Activated CD8-positive, alpha-beta memory T cell treated with anti-CD3 and anti-CD28 coated beads for 24 hours (primary cell): ENCODE measurements around the gene DAB1.

ENCODE experiments used
- DNase-seq: peaks from one replicate; pipeline ENCODE4 v3.0.0-alpha.2; 2020

Gene DAB1

DNA sequence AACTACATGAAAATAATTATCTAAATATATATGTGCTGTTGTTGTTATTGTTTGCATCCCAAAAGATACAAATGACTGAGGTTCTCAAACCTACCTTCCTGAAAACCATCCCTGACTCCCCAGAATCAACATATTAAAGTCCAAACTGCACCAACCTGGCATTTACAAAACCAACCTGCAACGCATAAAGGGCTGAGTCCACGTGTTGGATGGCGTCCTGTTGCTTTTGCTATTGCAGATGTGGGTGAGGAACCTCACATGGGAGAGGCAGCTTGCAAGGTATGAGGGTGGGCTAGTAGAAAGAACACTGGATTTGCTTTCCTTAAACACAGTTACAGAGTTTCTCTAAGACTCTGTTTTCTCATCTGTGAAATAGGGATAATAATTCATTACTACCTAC lies 456.5 kb downstream of the DAB1 start:
- DNase-seq, result no peak

DNA sequence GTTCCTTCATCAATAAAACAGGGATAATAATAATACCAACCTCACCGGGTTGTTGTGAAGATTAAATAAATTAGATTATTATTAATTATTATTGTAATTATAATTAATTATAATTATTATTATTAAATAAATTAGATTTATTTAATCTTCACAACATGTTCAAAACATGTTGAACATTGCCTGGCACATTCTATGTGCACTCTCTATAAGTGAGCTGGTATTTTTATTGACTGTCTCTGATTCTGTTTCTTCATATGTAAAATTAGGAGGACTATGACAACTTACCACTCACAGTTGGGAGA lies 457.2 kb downstream of the DAB1 start:
- no peak for DNase-seq

DNA sequence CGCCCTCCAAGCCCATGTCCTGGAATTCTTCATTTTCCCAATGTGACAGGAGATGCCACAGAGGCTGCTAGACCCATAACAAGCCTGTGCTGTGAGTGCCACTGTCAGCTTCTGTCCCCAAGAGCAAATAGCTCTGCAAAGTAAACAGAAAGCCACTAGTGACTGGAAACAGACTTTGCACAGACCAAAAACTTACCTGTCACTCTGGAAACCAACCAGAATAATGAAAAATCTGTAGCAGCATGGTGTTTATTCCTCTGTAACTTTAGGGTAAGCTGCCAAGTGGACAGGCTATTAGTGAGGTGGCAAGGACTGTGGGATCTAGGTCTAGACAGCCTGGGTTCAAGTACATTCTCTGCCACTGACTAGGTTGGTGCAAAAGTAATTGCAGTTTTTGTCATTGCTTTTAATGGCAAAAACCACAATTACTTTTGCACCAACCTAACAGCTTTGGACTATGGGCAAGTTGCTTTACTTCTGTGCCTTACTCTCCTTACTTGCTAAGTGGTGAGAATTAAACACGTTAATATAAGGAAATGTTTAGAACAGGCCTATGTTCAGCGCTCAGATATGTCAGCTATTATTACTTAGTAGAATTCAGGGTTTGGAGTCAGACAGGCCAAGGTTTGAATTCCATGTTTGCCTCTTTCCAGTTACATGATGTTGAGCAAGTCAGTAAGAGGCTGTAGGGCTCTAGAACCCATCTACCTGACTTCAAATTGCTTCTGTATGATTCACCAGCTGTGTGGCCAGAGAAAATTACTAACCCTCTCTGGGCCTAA lies 457.8 kb downstream of the DAB1 start, which contains the start of gene C8B:
Gene C8B (minus strand): TSS at position 100 of the 782 bp plus-strand sequence. CDS start 67 bp downstream, at position 33.
- DNase-seq, result no peak

DNA sequence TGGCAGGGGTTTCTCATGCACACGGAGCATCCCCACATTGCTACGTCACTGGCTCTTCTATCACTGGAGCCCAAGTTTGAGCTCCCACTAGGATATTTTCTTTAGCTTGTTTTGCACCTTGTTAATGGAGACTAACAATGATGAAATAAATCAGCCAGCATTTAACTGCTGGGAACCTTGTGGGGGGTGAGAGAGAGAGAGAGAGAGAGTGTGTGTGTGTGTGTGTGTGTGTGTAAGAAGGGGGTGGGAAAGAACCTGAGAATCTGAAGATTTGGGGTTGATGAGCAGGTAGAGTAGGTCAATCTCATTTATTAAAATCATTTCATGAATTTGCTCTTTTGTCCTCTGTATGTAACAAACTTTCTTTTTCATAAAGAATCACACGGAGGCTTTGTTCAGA lies 458.7 kb downstream of the DAB1 start:
- DNase-seq, result no peak

DNA sequence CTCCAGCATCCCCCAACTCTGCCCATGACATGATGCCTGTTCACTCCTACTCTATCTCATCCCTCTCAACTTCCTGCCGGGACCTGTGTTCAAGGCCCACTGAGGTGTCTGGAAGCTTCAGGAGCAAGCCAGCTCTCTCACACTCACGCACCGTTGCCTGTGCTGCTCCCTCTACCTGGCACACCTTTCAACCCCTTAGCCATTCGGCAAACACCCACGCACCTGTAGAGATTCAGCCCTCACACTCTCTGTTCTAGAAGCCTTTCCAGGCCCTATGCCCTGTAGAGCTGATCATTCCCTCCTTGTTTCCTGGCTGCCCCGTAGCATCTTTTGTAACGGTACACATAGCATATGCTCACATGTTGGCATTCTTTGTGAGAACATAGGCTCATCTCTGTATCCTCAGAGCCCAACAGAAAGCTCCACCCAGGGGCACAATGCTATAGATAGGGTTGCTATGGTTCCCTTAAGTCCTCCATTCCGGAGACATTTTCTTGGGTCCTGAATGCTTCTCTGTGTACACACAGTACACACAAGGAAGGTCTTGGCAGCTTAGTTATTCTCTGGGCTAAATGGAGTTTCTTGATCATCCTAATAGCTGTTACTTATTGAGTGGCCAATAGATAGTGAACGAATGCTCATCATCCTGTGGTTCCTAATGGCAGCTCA lies 459.4 kb downstream of the DAB1 start:
- DNase-seq, result no peak

DNA sequence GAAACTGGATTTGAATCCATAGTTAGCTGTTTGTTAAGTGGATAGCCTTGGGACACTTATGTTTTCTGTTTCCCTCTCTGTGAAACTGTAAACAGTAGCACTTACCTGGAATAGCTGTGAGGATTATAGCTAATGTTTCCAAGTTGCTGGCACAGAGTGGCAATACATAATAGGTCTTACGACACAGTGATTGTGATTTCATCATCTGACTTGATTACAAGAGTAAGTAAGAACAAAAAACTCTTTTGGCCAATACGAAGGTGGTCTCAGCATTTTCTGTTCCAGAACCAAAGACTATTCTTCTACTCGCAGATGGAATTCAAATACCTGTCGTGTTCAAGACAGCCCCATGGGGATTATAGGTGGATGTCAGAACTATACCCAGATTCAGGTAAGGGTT lies 460.2 kb downstream of the DAB1 start:
- no peak for DNase-seq

DNA sequence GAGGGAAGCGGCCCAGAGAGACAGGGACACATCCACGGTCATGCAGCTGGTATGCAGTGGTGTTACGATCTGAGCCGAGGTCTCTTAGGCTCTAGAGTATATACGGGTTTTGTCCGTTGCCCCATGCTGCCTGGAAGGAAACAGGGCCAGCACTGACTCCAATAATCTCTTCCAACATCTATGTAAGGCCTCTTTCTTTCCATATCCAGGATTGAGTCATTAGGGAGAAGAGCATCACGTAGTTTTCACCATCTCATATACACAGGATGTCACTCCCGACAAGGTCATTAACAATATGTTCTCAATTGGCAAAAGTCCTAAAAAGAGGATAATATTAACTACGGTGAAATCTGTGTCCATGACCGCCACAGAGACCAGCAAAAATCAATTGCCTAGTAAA lies 462.4 kb downstream of the DAB1 start:
- DNase-seq, result no peak

DNA sequence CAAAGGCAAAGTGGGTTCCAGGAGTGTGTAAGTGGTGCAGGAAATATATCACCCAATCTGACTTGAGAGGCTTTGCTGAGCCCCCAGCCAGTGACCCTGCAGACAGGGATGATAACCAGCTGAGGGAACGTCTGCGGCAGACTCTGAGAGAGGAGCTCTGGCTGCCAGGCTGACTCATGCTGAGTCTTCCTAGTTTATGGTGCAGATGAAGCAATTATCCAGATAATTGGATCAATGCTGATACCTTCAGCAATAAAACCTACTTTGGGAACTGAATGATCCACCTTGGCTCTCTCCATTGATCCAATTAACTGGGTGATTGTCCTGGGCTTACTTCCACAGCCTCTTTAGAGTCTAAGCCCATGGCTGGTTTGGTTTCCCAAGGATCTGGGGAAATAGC lies 465.3 kb downstream of the DAB1 start:
- no peak for DNase-seq

DNA sequence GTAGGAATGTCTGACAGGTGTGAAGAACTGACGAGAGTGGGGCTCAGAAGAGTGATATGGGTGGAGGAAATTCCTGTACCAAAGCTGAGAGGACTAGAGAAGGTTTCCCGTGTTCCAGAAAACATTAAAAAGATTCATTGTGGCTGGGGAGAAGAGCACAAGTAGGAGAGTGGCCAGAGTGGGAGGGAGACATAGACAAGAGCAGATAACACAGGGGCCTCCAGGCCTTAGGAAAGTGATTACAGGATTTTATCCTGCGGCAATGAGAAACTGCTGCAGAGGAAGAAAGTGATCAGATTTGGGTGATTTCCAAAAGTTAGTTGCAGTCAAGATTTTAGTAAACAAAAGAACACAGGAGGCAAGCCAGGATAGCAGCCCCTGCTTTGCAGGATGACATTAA lies 465.9 kb downstream of the DAB1 start:
- no peak for DNase-seq

DNA sequence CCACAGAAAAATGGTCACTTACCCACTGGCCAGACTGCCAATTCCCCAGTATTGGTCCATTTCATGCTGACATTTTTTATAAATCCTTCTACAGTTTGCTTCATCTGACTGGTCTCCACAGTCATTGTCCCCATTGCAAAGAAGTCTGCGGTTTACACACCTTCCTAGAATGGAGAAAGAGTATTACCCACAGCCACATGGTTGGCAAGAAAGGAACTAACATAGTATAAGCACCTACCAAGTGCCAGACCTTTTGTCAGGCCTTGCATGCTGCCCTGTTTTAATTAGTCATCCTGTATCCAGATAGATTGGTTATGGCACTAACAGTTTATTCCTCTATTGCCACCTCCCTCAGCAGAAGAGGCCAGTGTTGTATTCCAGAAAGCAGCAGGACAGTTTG lies 469.2 kb downstream of the DAB1 start:
- no peak for DNase-seq

DNA sequence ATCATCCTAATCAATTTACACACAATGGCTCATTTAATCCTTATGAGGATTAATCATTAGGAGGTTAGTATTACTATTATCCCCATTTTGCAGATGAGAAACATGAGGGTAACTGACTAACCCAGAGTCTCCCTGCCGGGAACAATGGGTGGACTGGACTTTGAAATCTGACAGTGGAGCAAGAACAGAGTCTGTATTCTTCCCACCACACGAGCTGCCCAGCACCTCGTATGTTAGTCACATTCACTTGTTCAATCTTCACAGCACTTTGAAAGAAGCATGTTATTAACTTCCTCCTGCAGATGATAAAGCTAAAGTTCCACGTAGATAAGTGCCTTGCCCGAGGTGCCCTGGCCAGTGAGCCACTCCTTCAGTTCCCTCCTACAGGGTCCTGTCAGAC lies 470.5 kb downstream of the DAB1 start:
- no peak for DNase-seq

DNA sequence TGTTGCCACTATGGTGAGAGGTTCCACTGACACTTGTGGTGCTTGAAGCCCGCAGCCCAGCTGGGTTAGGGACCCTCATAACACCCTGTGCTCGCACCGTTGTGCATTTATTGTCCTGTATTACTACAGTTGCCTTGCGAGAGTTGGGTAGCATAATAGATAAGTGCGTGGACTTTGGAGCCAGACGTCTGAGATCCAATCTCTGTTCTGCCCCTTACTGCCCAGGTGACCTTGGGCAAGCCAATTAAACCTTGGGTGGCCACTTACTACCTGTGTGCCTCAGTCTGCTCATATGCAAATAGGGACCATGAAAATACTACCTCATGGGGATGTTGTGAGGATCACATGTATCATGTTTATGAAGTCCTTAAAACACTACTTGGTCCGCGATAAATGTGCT lies 471.4 kb downstream of the DAB1 start:
- DNase-seq, result no peak

DNA sequence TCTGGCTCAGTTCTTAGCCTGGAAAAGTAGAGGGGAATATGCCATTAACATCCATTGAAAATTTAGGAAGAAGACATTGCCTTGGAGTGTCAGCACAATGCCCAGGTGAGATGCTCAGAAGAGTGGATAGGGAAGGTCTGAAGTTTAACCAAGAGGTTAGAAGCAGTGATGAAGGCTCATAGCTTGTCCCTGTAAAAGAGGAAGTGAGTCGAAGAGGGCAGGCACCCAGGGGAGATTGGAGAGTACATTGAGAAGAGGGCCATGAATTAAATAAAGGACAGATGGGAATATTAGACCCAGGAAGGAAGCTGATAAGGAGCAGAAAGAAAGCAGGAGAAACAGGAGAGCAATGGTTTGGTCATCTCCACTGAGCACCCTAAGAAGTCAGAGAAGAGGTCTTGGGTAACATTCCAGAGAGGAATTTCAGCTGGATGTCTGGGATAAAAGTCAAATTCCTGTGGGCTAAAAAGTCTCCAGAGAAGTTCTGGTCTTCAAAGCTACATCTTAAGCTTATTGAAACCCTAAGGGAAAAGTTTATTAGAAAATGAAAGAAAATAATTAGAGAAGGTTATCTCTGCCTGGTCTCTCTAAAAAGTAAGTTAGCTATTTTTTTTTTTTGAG lies 475.3 kb downstream of the DAB1 start:
- DNase-seq, result no peak
